Liver (tissue), 9 donors: Measurements from ENCODE around the gene ANO5. TPM values are rescaled to one million over a fixed set of nuclear protein-coding genes. Genes with fewer than 3 reads are reported as not detected.

Experiments used
- DNase-seq: peaks from one replicate; pipeline ENCODE4 v3.0.0-alpha.2; 2017; ENCODE audit warnings: low spot score
- H3K27ac ChIP-seq, 2 donors: one replicate each; pipeline ENCODE4 v1.7.0; 2013; ENCODE audit warnings: inconsistent platforms in 2 of 2, low read length in 2 of 2, control low read depth in 1 of 2, low read depth in 1 of 2, mild to moderate bottlenecking in 1 of 2
- H3K27me3 ChIP-seq, 4 donors: one replicate each; pipeline versions ENCODE4 v1.6.1 to v1.7.0; 2013; ENCODE audit warnings: low read length in 3 of 4, inconsistent platforms in 1 of 4, mild to moderate bottlenecking in 1 of 4, moderate library complexity in 1 of 4; ENCODE audit not compliant: control insufficient read depth in 4 of 4, insufficient read depth in 4 of 4
- H3K36me3 ChIP-seq, 4 donors: one replicate each; pipeline versions ENCODE4 v1.6.1 to v1.7.0; 2013; ENCODE audit warnings: low read length in 3 of 4, mild to moderate bottlenecking in 3 of 4, low read depth in 1 of 4, moderate library complexity in 1 of 4; ENCODE audit not compliant: control insufficient read depth in 4 of 4, insufficient read depth in 3 of 4
- H3K4me1 ChIP-seq, 4 donors: one replicate each; pipeline versions ENCODE4 v1.6.1 to v1.7.0; 2013; ENCODE audit warnings: low read length in 3 of 4, mild to moderate bottlenecking in 3 of 4, moderate library complexity in 1 of 4; ENCODE audit not compliant: control insufficient read depth in 4 of 4, insufficient read depth in 4 of 4
- H3K4me3 ChIP-seq, 3 donors: one replicate each; pipeline versions ENCODE4 v1.6.1 to v1.7.0; 2013; ENCODE audit warnings: low read length in 3 of 3, control low read depth in 1 of 3, low read depth in 1 of 3, mild to moderate bottlenecking in 1 of 3
- H3K9ac ChIP-seq, 2 donors: one replicate each; pipeline ENCODE4 v1.7.0; 2013; ENCODE audit warnings: low read length in 2 of 2, mild to moderate bottlenecking in 2 of 2, moderate library complexity in 2 of 2, control low read depth in 1 of 2, low read depth in 1 of 2
- H3K9me3 ChIP-seq, 4 donors: one replicate each; pipeline versions ENCODE4 v1.6.1 to v1.7.0; 2013; ENCODE audit warnings: low read length in 3 of 4; ENCODE audit not compliant: control insufficient read depth in 4 of 4
- CTCF ChIP-seq: fragments of 150-350 bp; IDR thresholded peaks from 2 replicates; pipeline ENCODE4 v1.5.1; 2017; ENCODE audit warnings: improper control_type of control experiment, low read depth, low read length; ENCODE audit not compliant: missing input control
- FOXA1 ChIP-seq: IDR thresholded peaks from 2 replicates; pipeline ENCODE4 v1.6.1; 2016; ENCODE audit warnings: antibody characterized with exemption
- FOXA2 ChIP-seq: IDR thresholded peaks from 2 replicates; pipeline ENCODE4 v1.6.1; 2016; ENCODE audit warnings: antibody characterized with exemption
- JUND ChIP-seq, 2 donors: IDR thresholded peaks; 2 replicates each; pipeline ENCODE4 v1.6.1; 2016; ENCODE audit warnings: antibody characterized with exemption in 2 of 2
- RAD21 ChIP-seq, 2 donors: IDR thresholded peaks; 2 replicates each; pipeline ENCODE4 v1.6.1; 2016; ENCODE audit warnings: antibody characterized with exemption in 2 of 2, mild to moderate bottlenecking in 2 of 2
- SP1 ChIP-seq: IDR thresholded peaks from 2 replicates; pipeline ENCODE4 v1.6.1; 2018; ENCODE audit warnings: antibody characterized with exemption, mild to moderate bottlenecking
- TAF1 ChIP-seq: conservative IDR thresholded peaks from 2 replicates; pipeline ENCODE4 v1.6.1; 2016; ENCODE audit warnings: antibody characterized with exemption, mild to moderate bottlenecking
- WGBS: extraction: QIAGEN DNeasy Blood & Tissue Kit; methylation state at CpG from one replicate; pipeline ENCODE4 v1.1.7; 2013; 5-methylcytosine and 5-hydroxymethylcytosine counted together
- polyA plus RNA-seq, 2 donors: library from polyadenylated mRNA; stranded (reverse) in 1 of 2; unstranded in 1 of 2; fragments of 200-250 nt in 1 of 2; fragments of >200 nt in 1 of 2; fragmentation: Nextera tagmentation in 1 of 2; extraction: Ambion mirVana in 1 of 2; gene quantifications; one replicate each; pipeline versions ENCODE4 v1.2.1 to v1.2.3, GENCODE V29; 2013 to 2015
- total RNA-seq, 2 donors: library from RNA; depleted of rRNA; stranded (reverse); fragments of >200 nt; gene quantifications; one replicate each; pipeline ENCODE4 v1.2.3, GENCODE V29; 2014
- donor health status: healthy.
- donor health status: healthy.
- donor health status: healthy.
- donor health status: healthy.
- donor health status: healthy.

The ANO5 gene
- total and polyA plus RNA-seq, 4 donors: 1.0 to 4.5 (median 1.2) TPM

- TF ChIP-seq SP1 (no peak), CTCF (no peak)
- Histone ChIP-seq H3K27me3 (peaks cover 0 to 3% (median 0%) of the 10 kb centered on the region in 4 donors), H3K27ac (no peak overlapping the region), H3K9ac (no peak overlapping the region), H3K4me1 (no peaks in the 10 kb centered on the region), H3K36me3 (no peaks in the 10 kb centered on the region), H3K4me3 (no peak overlapping the region), H3K9me3 (no peaks in the 10 kb centered on the region)
- DNase-seq: no peak
Observed at GRCh38 chr11:22302368-22302767, 109.5 kb downstream of the ANO5 start.

- peaks cover 0 to 3% (median 0%) of the 10 kb centered on the region in 4 donors for H3K27me3 ChIP-seq
- H3K9me3 ChIP-seq: no peaks in the 10 kb centered on the region
- TF ChIP-seq FOXA2 (no peak), JUND (IDR thresholded peaks at IDR 0.05) (no peak), FOXA1 (no peak), RAD21 (IDR thresholded peaks at IDR 0.05) (peak; percentile 78 to 82), CTCF (peak; percentile 65)
- no peak overlapping the region for H3K4me3 ChIP-seq
- no peaks in the 10 kb centered on the region for H3K36me3 ChIP-seq
- no peak overlapping the region for H3K27ac ChIP-seq
- 45% methylated on average over 5 of the region's 5 CpGs for WGBS
- H3K9ac ChIP-seq: no peak overlapping the region
- DNase-seq: no peak
- no peaks in the 10 kb centered on the region for H3K4me1 ChIP-seq
Observed at GRCh38 chr11:22304337-22304961, 111.6 kb downstream of the ANO5 start.

GRCh38 chr11:22317656-22318055, 124.8 kb downstream of the ANO5 start:
- no peaks in the 10 kb centered on the region for H3K27me3 ChIP-seq
- H3K9me3 ChIP-seq: no peaks in the 10 kb centered on the region
- TF ChIP-seq FOXA2 (no peak), TAF1 (no peak), CTCF (no peak), FOXA1 (no peak)
- no peak overlapping the region for H3K4me3 ChIP-seq
- no peak overlapping the region for H3K9ac ChIP-seq
- H3K4me1 ChIP-seq: no peaks in the 10 kb centered on the region
- 87% methylated on average over 15 of the region's 15 CpGs for WGBS
- no peak overlapping the region for H3K27ac ChIP-seq
- no peaks in the 10 kb centered on the region for H3K36me3 ChIP-seq
- DNase-seq: no peak
